Measurements from ENCODE around the gene MARCHF9. TPM values are rescaled to one million over a fixed set of nuclear protein-coding genes. Genes with fewer than 3 reads are reported as not detected.

Gene MARCHF9
- total and polyA plus RNA-seq, 4 donors: 4.8 to 29.9 (median 14.0) TPM

GRCh38 chr12:57806677-57807076, 51.8 kb downstream of the MARCHF9 start:
- Histone ChIP-seq H3K36me3 (ENCODE audit: control insufficient read depth in 1 of 2, insufficient read depth in 2 of 2, low read length in 1 of 2) (peaks cover 2 to 6% of the 10 kb centered on the region in 2 donors), H3K9me3 (ENCODE audit: control insufficient read depth, low read length) (no peaks in the 10 kb centered on the region), H3K4me1 (ENCODE audit: control insufficient read depth in 1 of 2, insufficient read depth in 2 of 2, low read length in 2 of 2) (no peaks in the 10 kb centered on the region), H3K4me3 (ENCODE audit: low read length in 2 of 2) (no peak overlapping the region), H3K27ac (ENCODE audit: low read depth in 1 of 2, low read length in 2 of 2) (no peak overlapping the region), H3K27me3 (ENCODE audit: control insufficient read depth in 1 of 2, insufficient read depth in 2 of 2, low read length in 1 of 2) (no peaks in the 10 kb centered on the region)
- DNase-seq: no peak
- 92 to 94% methylated on average over 3 of the region's 3 CpGs for WGBS, 2 donors
- no peak for ATAC-seq (ENCODE audit: low FRiP score)
- intact Hi-C loops (cut with DNase I): no loop called here

- H3K36me3 ChIP-seq (ENCODE audit: control insufficient read depth in 1 of 2, insufficient read depth in 2 of 2, low read length in 1 of 2): peaks cover 2 to 6% of the 10 kb centered on the region in 2 donors
- WGBS, 2 donors: 91 to 92% methylated on average over 9 of the region's 9 CpGs
These were observed 52.4 kb downstream of the MARCHF9 start for GRCh38 chr12:57807285-57807684.

GRCh38 chr12:57808351-57808750, 53.4 kb downstream of the MARCHF9 start:
- DNase-seq: no peak
- Histone ChIP-seq H3K4me1 (ENCODE audit: control insufficient read depth in 1 of 2, insufficient read depth in 2 of 2, low read length in 2 of 2) (no peaks in the 10 kb centered on the region), H3K36me3 (ENCODE audit: control insufficient read depth in 1 of 2, insufficient read depth in 2 of 2, low read length in 1 of 2) (peaks cover 2 to 6% of the 10 kb centered on the region in 2 donors), H3K9me3 (ENCODE audit: control insufficient read depth, low read length) (no peaks in the 10 kb centered on the region), H3K27me3 (ENCODE audit: control insufficient read depth in 1 of 2, insufficient read depth in 2 of 2, low read length in 1 of 2) (no peaks in the 10 kb centered on the region), H3K4me3 (ENCODE audit: low read length in 2 of 2) (no peak overlapping the region), H3K27ac (ENCODE audit: low read depth in 1 of 2, low read length in 2 of 2) (no peak overlapping the region)
- WGBS, 2 donors: 85 to 87% methylated on average over 5 of the region's 5 CpGs
- ATAC-seq (ENCODE audit: low FRiP score): no peak
- intact Hi-C loops (cut with DNase I): no loop called here

More at GRCh38 chr12:57807285-57807684, 52.4 kb downstream of the MARCHF9 start:
- DNase-seq (no peak), ATAC-seq (ENCODE audit: low FRiP score) (no peak)
- no peaks in the 10 kb centered on the region for H3K27me3 ChIP-seq (ENCODE audit: control insufficient read depth in 1 of 2, insufficient read depth in 2 of 2, low read length in 1 of 2)
- intact Hi-C loops (cut with DNase I): no loop called here
- H3K4me1 ChIP-seq (ENCODE audit: control insufficient read depth in 1 of 2, insufficient read depth in 2 of 2, low read length in 2 of 2): no peaks in the 10 kb centered on the region
- H3K4me3 ChIP-seq (ENCODE audit: low read length in 2 of 2): no peak overlapping the region
- no peaks in the 10 kb centered on the region for H3K9me3 ChIP-seq (ENCODE audit: control insufficient read depth, low read length)
- H3K27ac ChIP-seq (ENCODE audit: low read depth in 1 of 2, low read length in 2 of 2): no peak overlapping the region

GRCh38 chr12:57809425-57809824, 54.5 kb downstream of the MARCHF9 start:
- WGBS, 2 donors: 91 to 93% methylated on average over 3 of the region's 3 CpGs
- no peak for ATAC-seq (ENCODE audit: low FRiP score)
- H3K4me1 ChIP-seq (ENCODE audit: control insufficient read depth in 1 of 2, insufficient read depth in 2 of 2, low read length in 2 of 2): no peaks in the 10 kb centered on the region
- H3K27me3 ChIP-seq (ENCODE audit: control insufficient read depth in 1 of 2, insufficient read depth in 2 of 2, low read length in 1 of 2): no peaks in the 10 kb centered on the region
- DNase-seq: no peak
- H3K4me3 ChIP-seq (ENCODE audit: low read length in 2 of 2): no peak overlapping the region
- no peaks in the 10 kb centered on the region for H3K9me3 ChIP-seq (ENCODE audit: control insufficient read depth, low read length)
- intact Hi-C loops (cut with DNase I): no loop called here
- peaks cover 2 to 6% of the 10 kb centered on the region in 2 donors for H3K36me3 ChIP-seq (ENCODE audit: control insufficient read depth in 1 of 2, insufficient read depth in 2 of 2, low read length in 1 of 2)
- no peak overlapping the region for H3K27ac ChIP-seq (ENCODE audit: low read depth in 1 of 2, low read length in 2 of 2)

Small RNA genes within 50 kb of the gene (microRNA-seq; reads per million reads assigned to microRNA genes)
- 0 reads per million in 2 donors for gene MIR6759

Other genes starting within 250 kb of the MARCHF9 start
- gene DDIT3, start 234.6 kb upstream of the MARCHF9 start, total RNA-seq: 10 to 100 TPM; 24.8 to 29.0 TPM
- 10 to 100 TPM; 38.7 to 49.6 TPM for gene DDIT3, start 234.6 kb upstream of the MARCHF9 start, polyA plus RNA-seq
- 10 to 100 TPM; 65.0 to 77.4 TPM for gene MBD6, start 232.3 kb upstream of the MARCHF9 start, total RNA-seq
- 10 to 100 TPM in 1 of 2 donors, 1 to 10 TPM in 1; 7.5 to 73.4 TPM for gene MBD6, start 232.3 kb upstream of the MARCHF9 start, polyA plus RNA-seq
- gene DCTN2, start 207.9 kb upstream of the MARCHF9 start, total RNA-seq: 100 to 1,000 TPM; 122 to 128 TPM
- 100 to 1,000 TPM; 138 to 159 TPM for gene DCTN2, start 207.9 kb upstream of the MARCHF9 start, polyA plus RNA-seq
- 1 to 10 TPM; 1.3 to 3.5 TPM for gene KIF5A, start 205.1 kb upstream of the MARCHF9 start, total RNA-seq
- under 1 TPM; 0.75 to 0.92 TPM for gene KIF5A, start 205.1 kb upstream of the MARCHF9 start, polyA plus RNA-seq
- 10 to 100 TPM; 25.1 to 28.4 TPM for gene PIP4K2C, start 163.9 kb upstream of the MARCHF9 start, total RNA-seq
- gene PIP4K2C, start 163.9 kb upstream of the MARCHF9 start, polyA plus RNA-seq: 10 to 100 TPM; 14.5 to 27.0 TPM
- 10 to 100 TPM; 47.2 to 47.4 TPM for gene DTX3, start 150.3 kb upstream of the MARCHF9 start, total RNA-seq
- gene DTX3, start 150.3 kb upstream of the MARCHF9 start, polyA plus RNA-seq: 100 to 1,000 TPM in 1 of 2 donors, 10 to 100 TPM in 1; 14.0 to 123 TPM
- 10 to 100 TPM; 72.0 to 73.0 TPM for gene ARHGEF25, start 143.7 kb upstream of the MARCHF9 start, total RNA-seq
- gene ARHGEF25, start 143.7 kb upstream of the MARCHF9 start, polyA plus RNA-seq: 100 to 1,000 TPM in 1 of 2 donors, 10 to 100 TPM in 1; 65.6 to 253 TPM
- 1 to 10 TPM; 5.9 to 6.5 TPM for gene B4GALNT1, start 121.9 kb upstream of the MARCHF9 start, total RNA-seq
- gene B4GALNT1, start 121.9 kb upstream of the MARCHF9 start, polyA plus RNA-seq: 1 to 10 TPM; 1.0 to 2.9 TPM
- 100 to 1,000 TPM; 208 to 252 TPM for gene OS9, start 61.0 kb upstream of the MARCHF9 start, total RNA-seq
- 100 to 1,000 TPM; 139 to 253 TPM for gene OS9, start 61.0 kb upstream of the MARCHF9 start, polyA plus RNA-seq
- 1 to 10 TPM; 2.6 to 3.6 TPM for gene AGAP2, start 16.4 kb upstream of the MARCHF9 start, total RNA-seq
- under 1 TPM; 0.18 to 0.88 TPM for gene AGAP2, start 16.4 kb upstream of the MARCHF9 start, polyA plus RNA-seq
- gene TSPAN31, start 10.1 kb upstream of the MARCHF9 start, total RNA-seq: 10 to 100 TPM; 31.4 to 37.6 TPM
- 10 to 100 TPM; 27.4 to 40.6 TPM for gene TSPAN31, start 10.1 kb upstream of the MARCHF9 start, polyA plus RNA-seq
- 10 to 100 TPM; 54.6 to 55.0 TPM for gene CDK4, start 2.8 kb upstream of the MARCHF9 start, total RNA-seq
- 10 to 100 TPM; 44.7 to 60.4 TPM for gene CDK4, start 2.8 kb upstream of the MARCHF9 start, polyA plus RNA-seq
- gene CYP27B1, start 12.0 kb downstream of the MARCHF9 start, total RNA-seq: 1 to 10 TPM in 1 of 2 donors, under 1 TPM in 1; 0.94 to 1.5 TPM
- under 1 TPM in 1 of 2 donors, not detected in 1; 0.28 TPM for gene CYP27B1, start 12.0 kb downstream of the MARCHF9 start, polyA plus RNA-seq
- 10 to 100 TPM; 15.4 to 16.2 TPM for gene METTL1, start 17.0 kb downstream of the MARCHF9 start, total RNA-seq
- 10 to 100 TPM in 1 of 2 donors, 1 to 10 TPM in 1; 9.5 to 16.1 TPM for gene METTL1, start 17.0 kb downstream of the MARCHF9 start, polyA plus RNA-seq
- 10 to 100 TPM in 1 of 2 donors, 1 to 10 TPM in 1; 8.4 to 10.9 TPM for gene EEF1AKMT3, start 17.5 kb downstream of the MARCHF9 start, total RNA-seq
- 1 to 10 TPM; 4.5 to 6.7 TPM for gene EEF1AKMT3, start 17.5 kb downstream of the MARCHF9 start, polyA plus RNA-seq
- gene TSFM, start 27.7 kb downstream of the MARCHF9 start, total RNA-seq: 10 to 100 TPM; 15.0 to 17.2 TPM
- 10 to 100 TPM; 21.4 to 22.9 TPM for gene TSFM, start 27.7 kb downstream of the MARCHF9 start, polyA plus RNA-seq
- 10 to 100 TPM; 11.5 to 26.8 TPM for gene AVIL, start 63.6 kb downstream of the MARCHF9 start, total RNA-seq
- gene AVIL, start 63.6 kb downstream of the MARCHF9 start, polyA plus RNA-seq: 1 to 10 TPM; 5.5 to 7.2 TPM
- gene CTDSP2, start 91.6 kb downstream of the MARCHF9 start, total RNA-seq: 100 to 1,000 TPM; 187 to 252 TPM
- gene CTDSP2, start 91.6 kb downstream of the MARCHF9 start, polyA plus RNA-seq: 10 to 100 TPM; 51.2 to 91.7 TPM
- gene ATP23, start 186.5 kb downstream of the MARCHF9 start, total RNA-seq: 1 to 10 TPM; 3.9 to 5.4 TPM
- 10 to 100 TPM in 1 of 2 donors, 1 to 10 TPM in 1; 3.4 to 19.3 TPM for gene ATP23, start 186.5 kb downstream of the MARCHF9 start, polyA plus RNA-seq

Measured in aorta (tissue), 5 donors.